Measurements from ENCODE around the gene CD48.
"Not testable (repeated sequence)": the region's sequence is repeated elsewhere in the genome, so short reads cannot be mapped to it uniquely, and the experiment has no call there.

Gene CD48

DNA sequence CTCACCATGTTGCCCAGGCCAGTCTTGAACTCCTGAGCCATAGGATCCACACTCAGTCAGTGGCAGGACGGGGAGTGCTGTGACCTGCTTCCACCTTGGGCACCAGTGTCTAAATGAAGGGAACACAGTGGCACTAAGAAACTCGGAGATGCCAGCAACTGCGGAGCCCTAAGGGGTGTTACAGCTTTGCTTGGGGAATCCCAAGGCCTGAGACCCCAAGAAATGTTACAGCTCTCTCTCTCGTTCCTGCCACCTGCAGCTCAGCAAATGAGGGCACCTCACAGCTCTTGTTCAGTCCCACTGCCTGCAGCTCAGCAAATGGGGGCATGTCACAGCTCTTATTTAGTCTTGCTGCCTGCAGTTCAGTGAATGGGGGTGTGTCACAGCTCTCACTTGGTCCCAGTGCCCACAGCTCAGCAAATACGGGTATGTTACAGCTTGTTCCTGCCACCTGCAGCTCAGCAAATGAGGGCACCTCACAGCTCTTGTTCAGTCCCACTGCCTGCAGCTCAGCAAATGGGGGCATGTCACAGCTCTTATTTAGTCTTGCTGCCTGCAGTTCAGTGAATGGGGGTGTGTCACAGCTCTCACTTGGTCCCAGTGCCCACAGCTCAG lies 2.5 kb upstream of the CD48 start:
- H3K36me3 ChIP-seq (ENCODE audit: control insufficient read depth in 2 of 2, insufficient read depth in 2 of 2, low read length in 2 of 2); H3K27me3 ChIP-seq (ENCODE audit: control insufficient read depth in 1 of 2, insufficient read depth in 2 of 2, low read length in 2 of 2); H3K4me1 ChIP-seq (ENCODE audit: control insufficient read depth, insufficient read depth, low read length); H3K9ac ChIP-seq (ENCODE audit: low read length in 2 of 2); H3K27ac ChIP-seq (ENCODE audit: low read length); H3K4me3 ChIP-seq (ENCODE audit: low read length in 2 of 2); H3K9me3 ChIP-seq (ENCODE audit: control insufficient read depth in 2 of 2, low read length in 2 of 2): not testable (repeated sequence)

DNA sequence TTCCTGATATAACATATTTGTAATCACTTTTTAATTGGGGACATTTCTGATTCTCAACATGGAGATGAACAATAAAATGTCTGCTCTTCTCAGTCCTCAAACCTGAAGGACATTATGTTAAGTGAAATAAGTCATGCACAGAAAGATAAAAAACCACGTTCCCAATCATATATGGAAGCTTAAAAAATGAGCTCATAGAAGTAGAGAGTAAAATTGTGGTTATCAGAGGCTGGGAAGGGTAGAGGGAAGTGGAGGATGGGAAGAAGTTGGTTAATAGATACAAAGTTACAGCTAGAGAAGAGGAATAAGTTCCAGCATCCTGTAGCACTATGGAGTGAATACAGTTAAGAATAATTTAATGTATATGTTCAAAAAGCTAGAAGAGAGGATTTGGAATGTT lies 1.5 kb upstream of the CD48 start:
- H3K27me3 ChIP-seq (ENCODE audit: control insufficient read depth in 1 of 2, insufficient read depth in 2 of 2, low read length in 2 of 2), result no peaks in the 10 kb centered on the region
- H3K27ac ChIP-seq (ENCODE audit: low read length), result no peak overlapping the region
- H3K36me3 ChIP-seq (ENCODE audit: control insufficient read depth in 2 of 2, insufficient read depth in 2 of 2, low read length in 2 of 2), result no peaks in the 10 kb centered on the region

GRCh38 chr1:160712525-160713080 lies 981 bp upstream of the CD48 start:
- not testable (repeated sequence) for H3K36me3 ChIP-seq (ENCODE audit: control insufficient read depth in 2 of 2, insufficient read depth in 2 of 2, low read length in 2 of 2); H3K4me3 ChIP-seq (ENCODE audit: low read length in 2 of 2); H3K27me3 ChIP-seq (ENCODE audit: control insufficient read depth in 1 of 2, insufficient read depth in 2 of 2, low read length in 2 of 2); H3K4me1 ChIP-seq (ENCODE audit: control insufficient read depth, insufficient read depth, low read length); H3K27ac ChIP-seq (ENCODE audit: low read length); H3K9me3 ChIP-seq (ENCODE audit: control insufficient read depth in 2 of 2, low read length in 2 of 2); H3K9ac ChIP-seq (ENCODE audit: low read length in 2 of 2)

More for the DNA sequence above, 1.5 kb upstream of the CD48 start:
- no peaks in the 10 kb centered on the region for H3K9me3 ChIP-seq (ENCODE audit: control insufficient read depth in 2 of 2, low read length in 2 of 2)
- H3K9ac ChIP-seq (ENCODE audit: low read length in 2 of 2), result no peak overlapping the region
- H3K4me3 ChIP-seq (ENCODE audit: low read length in 2 of 2), result no peak overlapping the region
- H3K4me1 ChIP-seq (ENCODE audit: control insufficient read depth, insufficient read depth, low read length), result no peaks in the 10 kb centered on the region

DNA sequence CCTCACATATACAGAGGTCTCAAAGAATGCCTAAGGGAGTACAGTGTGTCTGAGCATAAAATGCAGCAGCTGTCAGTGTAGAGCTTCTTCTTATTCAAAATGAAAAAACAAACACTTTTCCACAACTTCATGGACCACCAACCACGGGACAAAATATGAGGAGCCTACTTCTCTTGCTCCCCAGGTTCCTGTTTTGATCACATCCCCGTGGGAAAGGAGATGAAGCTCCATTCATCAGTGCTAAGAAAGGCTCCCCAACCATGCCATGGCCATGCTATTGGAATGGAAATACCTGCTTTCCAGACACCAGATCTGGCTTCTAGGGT lies 383 bp downstream of the CD48 start:
- no peak overlapping the region for H3K27ac ChIP-seq (ENCODE audit: low read length)
- no peaks in the 10 kb centered on the region for H3K27me3 ChIP-seq (ENCODE audit: control insufficient read depth in 1 of 2, insufficient read depth in 2 of 2, low read length in 2 of 2)
- no peaks in the 10 kb centered on the region for H3K9me3 ChIP-seq (ENCODE audit: control insufficient read depth in 2 of 2, low read length in 2 of 2)
- peak overlapping the region in 1 of 2 donors; percentile 32 for H3K4me3 ChIP-seq (ENCODE audit: low read length in 2 of 2)
- no peaks in the 10 kb centered on the region for H3K4me1 ChIP-seq (ENCODE audit: control insufficient read depth, insufficient read depth, low read length)
- peak overlapping the region in 1 of 2 donors; percentile 13 for H3K9ac ChIP-seq (ENCODE audit: low read length in 2 of 2)
- H3K36me3 ChIP-seq (ENCODE audit: control insufficient read depth in 2 of 2, insufficient read depth in 2 of 2, low read length in 2 of 2), result no peaks in the 10 kb centered on the region

- H3K4me1 ChIP-seq (ENCODE audit: control insufficient read depth, insufficient read depth, low read length), result no peaks in the 10 kb centered on the region
These were observed 937 bp downstream of the CD48 start for GRCh38 chr1:160710517-160711252.

DNA sequence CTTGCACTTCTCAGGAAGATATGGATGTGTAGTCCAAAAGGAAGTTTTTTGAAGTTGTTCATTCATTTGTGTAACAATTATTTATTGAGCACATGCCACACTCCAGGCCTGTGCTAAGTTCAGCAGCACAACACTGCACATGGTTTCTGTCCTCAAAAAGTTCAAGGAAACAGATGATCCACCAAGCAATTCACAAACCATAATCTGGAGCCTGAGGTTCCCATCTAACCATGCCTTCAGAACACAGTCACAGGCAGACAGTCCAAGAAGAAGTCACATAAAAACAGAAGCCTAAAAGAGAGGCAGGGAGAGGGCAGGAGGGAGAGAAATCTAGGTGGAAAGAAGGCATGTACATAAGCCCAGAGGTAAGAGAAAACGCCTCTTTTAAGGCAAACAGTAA lies 1.9 kb downstream of the CD48 start:
- no peaks in the 10 kb centered on the region for H3K4me1 ChIP-seq (ENCODE audit: control insufficient read depth, insufficient read depth, low read length)
- H3K27ac ChIP-seq (ENCODE audit: low read length), result no peak overlapping the region
- H3K9ac ChIP-seq (ENCODE audit: low read length in 2 of 2), result no peak overlapping the region
- H3K36me3 ChIP-seq (ENCODE audit: control insufficient read depth in 2 of 2, insufficient read depth in 2 of 2, low read length in 2 of 2), result no peaks in the 10 kb centered on the region
- no peak overlapping the region for H3K4me3 ChIP-seq (ENCODE audit: low read length in 2 of 2)
- H3K27me3 ChIP-seq (ENCODE audit: control insufficient read depth in 1 of 2, insufficient read depth in 2 of 2, low read length in 2 of 2), result no peaks in the 10 kb centered on the region
- H3K9me3 ChIP-seq (ENCODE audit: control insufficient read depth in 2 of 2, low read length in 2 of 2), result no peaks in the 10 kb centered on the region

More at GRCh38 chr1:160710517-160711252, 937 bp downstream of the CD48 start:
- Histone ChIP-seq H3K27ac (ENCODE audit: low read length) (no peak overlapping the region), H3K36me3 (ENCODE audit: control insufficient read depth in 2 of 2, insufficient read depth in 2 of 2, low read length in 2 of 2) (no peaks in the 10 kb centered on the region), H3K9me3 (ENCODE audit: control insufficient read depth in 2 of 2, low read length in 2 of 2) (no peaks in the 10 kb centered on the region), H3K9ac (ENCODE audit: low read length in 2 of 2) (no peak overlapping the region), H3K4me3 (ENCODE audit: low read length in 2 of 2) (no peak overlapping the region), H3K27me3 (ENCODE audit: control insufficient read depth in 1 of 2, insufficient read depth in 2 of 2, low read length in 2 of 2) (no peaks in the 10 kb centered on the region)

DNA sequence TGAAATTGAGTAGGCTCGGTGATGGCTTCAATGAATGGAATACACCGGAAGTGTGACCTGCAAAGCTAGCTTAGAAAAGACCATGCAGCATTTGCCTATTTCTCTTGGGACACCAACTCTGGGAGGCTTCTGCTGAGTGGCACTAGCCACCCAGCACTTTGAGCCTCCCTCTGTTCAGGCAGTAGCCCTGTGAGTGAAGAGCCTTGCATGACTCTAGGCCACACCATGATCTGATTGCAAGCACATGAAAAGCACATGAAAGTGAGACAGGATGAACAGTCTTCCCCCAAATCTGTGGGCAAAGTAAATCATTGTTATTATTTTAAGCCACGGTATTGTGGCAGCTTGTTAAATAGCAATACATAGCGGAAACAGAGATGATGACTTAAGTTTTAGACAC lies 2.8 kb downstream of the CD48 start:
- no peaks in the 10 kb centered on the region for H3K27me3 ChIP-seq (ENCODE audit: control insufficient read depth in 1 of 2, insufficient read depth in 2 of 2, low read length in 2 of 2)
- H3K27ac ChIP-seq (ENCODE audit: low read length), result no peak overlapping the region

DNA sequence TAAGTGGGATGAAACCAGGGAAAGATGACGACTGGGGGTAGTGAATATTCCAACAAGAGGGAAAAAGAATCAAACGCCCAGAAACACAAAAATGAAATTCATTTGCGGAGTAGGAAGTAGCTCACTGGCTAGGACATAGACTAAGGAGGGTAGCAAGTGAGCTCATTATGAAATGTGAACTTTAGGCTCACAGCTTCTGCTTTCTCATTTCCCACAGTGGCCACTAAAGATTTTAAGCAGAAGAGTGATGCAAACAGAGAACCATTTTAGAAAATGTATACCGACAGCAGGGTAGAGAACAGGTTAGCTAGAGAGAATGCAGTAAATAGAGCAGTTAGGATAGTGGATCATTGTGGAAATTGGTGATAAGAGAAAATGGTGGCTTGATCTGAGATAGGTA lies 3.5 kb downstream of the CD48 start:
- H3K27ac ChIP-seq (ENCODE audit: low read length), result no peak overlapping the region
- H3K27me3 ChIP-seq (ENCODE audit: control insufficient read depth in 1 of 2, insufficient read depth in 2 of 2, low read length in 2 of 2), result no peaks in the 10 kb centered on the region
- no peak overlapping the region for H3K4me3 ChIP-seq (ENCODE audit: low read length in 2 of 2)
- H3K9me3 ChIP-seq (ENCODE audit: control insufficient read depth in 2 of 2, low read length in 2 of 2), result no peaks in the 10 kb centered on the region
- no peaks in the 10 kb centered on the region for H3K36me3 ChIP-seq (ENCODE audit: control insufficient read depth in 2 of 2, insufficient read depth in 2 of 2, low read length in 2 of 2)
- no peak overlapping the region for H3K9ac ChIP-seq (ENCODE audit: low read length in 2 of 2)
- H3K4me1 ChIP-seq (ENCODE audit: control insufficient read depth, insufficient read depth, low read length), result no peaks in the 10 kb centered on the region

More for the DNA sequence above, 2.8 kb downstream of the CD48 start:
- H3K4me3 ChIP-seq (ENCODE audit: low read length in 2 of 2), result no peak overlapping the region
- no peak overlapping the region for H3K9ac ChIP-seq (ENCODE audit: low read length in 2 of 2)
- H3K36me3 ChIP-seq (ENCODE audit: control insufficient read depth in 2 of 2, insufficient read depth in 2 of 2, low read length in 2 of 2), result no peaks in the 10 kb centered on the region
- H3K4me1 ChIP-seq (ENCODE audit: control insufficient read depth, insufficient read depth, low read length), result no peaks in the 10 kb centered on the region
- no peaks in the 10 kb centered on the region for H3K9me3 ChIP-seq (ENCODE audit: control insufficient read depth in 2 of 2, low read length in 2 of 2)

DNA sequence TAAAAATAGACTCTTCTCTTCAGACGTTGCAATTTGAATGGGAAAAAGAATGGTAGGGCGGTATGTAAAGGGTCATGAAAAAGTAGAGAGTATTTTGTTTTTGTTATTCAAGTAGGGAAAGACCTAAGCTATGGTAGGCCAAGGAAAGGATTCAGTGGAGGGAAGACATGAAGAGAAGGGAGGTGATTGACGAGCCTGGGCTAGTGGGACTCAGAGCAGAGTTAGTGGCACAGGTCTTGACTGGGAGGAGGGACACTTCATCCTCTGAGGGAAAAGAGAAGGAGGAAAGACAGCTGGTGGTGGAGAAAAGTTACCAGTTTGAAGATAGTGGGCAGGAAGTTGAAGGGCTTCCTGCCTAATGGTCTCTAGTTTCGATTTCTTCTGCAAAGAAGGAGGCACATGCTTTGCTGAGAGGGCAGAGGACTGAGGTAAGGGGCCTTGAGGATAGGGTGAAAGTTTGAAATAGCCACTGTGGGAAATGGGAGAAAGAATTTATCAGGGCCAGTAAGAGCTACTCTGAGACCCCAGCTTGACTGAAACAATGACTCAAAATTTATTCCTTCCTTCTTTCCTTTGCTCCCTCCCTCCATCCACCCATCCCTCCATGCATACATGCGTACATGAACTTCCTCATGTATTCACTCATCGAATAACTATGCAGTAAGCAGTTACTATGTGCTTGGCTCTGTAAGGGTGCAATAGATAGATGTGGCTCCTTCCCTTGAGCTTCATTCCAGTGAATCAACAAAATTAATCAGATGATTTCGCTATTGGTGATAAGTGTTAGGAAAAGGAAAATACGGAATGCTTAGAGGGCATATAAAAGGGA lies 4.2 kb downstream of the CD48 start:
- H3K4me3 ChIP-seq (ENCODE audit: low read length in 2 of 2), result no peak overlapping the region
- H3K9ac ChIP-seq (ENCODE audit: low read length in 2 of 2), result no peak overlapping the region
- H3K36me3 ChIP-seq (ENCODE audit: control insufficient read depth in 2 of 2, insufficient read depth in 2 of 2, low read length in 2 of 2), result no peaks in the 10 kb centered on the region
- H3K4me1 ChIP-seq (ENCODE audit: control insufficient read depth, insufficient read depth, low read length), result no peaks in the 10 kb centered on the region
- no peaks in the 10 kb centered on the region for H3K27me3 ChIP-seq (ENCODE audit: control insufficient read depth in 1 of 2, insufficient read depth in 2 of 2, low read length in 2 of 2)
- no peaks in the 10 kb centered on the region for H3K9me3 ChIP-seq (ENCODE audit: control insufficient read depth in 2 of 2, low read length in 2 of 2)
- no peak overlapping the region for H3K27ac ChIP-seq (ENCODE audit: low read length)

DNA sequence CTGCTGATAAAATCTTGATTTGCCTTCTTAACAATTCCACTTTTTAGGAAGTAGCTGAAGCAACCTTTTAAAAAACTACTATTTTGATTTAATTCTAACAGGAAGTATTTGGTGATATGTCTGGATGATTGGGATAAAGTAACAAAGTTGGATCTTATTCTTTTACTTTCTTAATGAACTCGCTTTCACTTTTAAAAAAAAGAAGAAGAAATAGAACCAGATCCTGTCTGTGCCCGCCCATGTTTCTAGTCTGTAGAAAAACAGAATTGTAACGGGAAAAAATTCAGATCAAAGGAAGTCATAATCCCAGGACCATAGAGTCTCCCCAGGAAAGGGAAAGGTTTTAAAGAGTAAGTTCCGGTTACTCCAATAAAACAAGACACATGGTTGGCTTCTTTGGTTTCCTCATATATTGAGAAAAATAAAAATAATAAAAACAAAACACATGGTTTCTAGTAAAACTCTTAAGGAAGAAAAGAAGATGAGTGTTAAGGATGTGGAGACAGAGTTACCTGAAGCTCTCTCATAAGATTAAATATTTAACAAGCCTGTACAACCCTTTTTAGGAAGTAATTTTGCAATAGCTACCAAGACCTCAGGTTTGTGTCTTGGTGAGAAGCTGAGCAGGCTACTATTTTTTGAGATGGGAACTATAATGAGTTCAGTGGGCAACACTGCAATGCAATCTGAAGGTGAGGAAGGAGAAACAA lies 4.9 kb downstream of the CD48 start:
- Histone ChIP-seq H3K27ac (ENCODE audit: low read length) (no peak overlapping the region), H3K9me3 (ENCODE audit: control insufficient read depth in 2 of 2, low read length in 2 of 2) (no peaks in the 10 kb centered on the region), H3K9ac (ENCODE audit: low read length in 2 of 2) (no peak overlapping the region), H3K4me1 (ENCODE audit: control insufficient read depth, insufficient read depth, low read length) (no peaks in the 10 kb centered on the region), H3K36me3 (ENCODE audit: control insufficient read depth in 2 of 2, insufficient read depth in 2 of 2, low read length in 2 of 2) (no peaks in the 10 kb centered on the region), H3K4me3 (ENCODE audit: low read length in 2 of 2) (no peak overlapping the region), H3K27me3 (ENCODE audit: control insufficient read depth in 1 of 2, insufficient read depth in 2 of 2, low read length in 2 of 2) (no peaks in the 10 kb centered on the region)

Measured in stomach smooth muscle (tissue), 2 donors.